Posterior cingulate gyrus (tissue), 11 donors: ENCODE measurements around the gene PRDM13.

Source experiments
- DNase-seq, 10 donors: peaks; one replicate each; pipeline versions ENCODE4 v3.0.0 to v3.0.0-alpha.2; 2020 to 2021; ENCODE audit warnings: mixed read lengths in 3 of 10
- intact Hi-C: fragments of 100-400 bp; cut with DNase I; formaldehyde crosslinking; loops from one replicate; pipeline ENCODE4 v1.15.1; 2023

PRDM13 gene

GRCh38 chr6:99602520-99603420 lies 3.9 kb upstream of the PRDM13 start:
- peak in 1 of 10 donors; percentile 82 for DNase-seq
- intact Hi-C loops = no loop called here

DNA sequence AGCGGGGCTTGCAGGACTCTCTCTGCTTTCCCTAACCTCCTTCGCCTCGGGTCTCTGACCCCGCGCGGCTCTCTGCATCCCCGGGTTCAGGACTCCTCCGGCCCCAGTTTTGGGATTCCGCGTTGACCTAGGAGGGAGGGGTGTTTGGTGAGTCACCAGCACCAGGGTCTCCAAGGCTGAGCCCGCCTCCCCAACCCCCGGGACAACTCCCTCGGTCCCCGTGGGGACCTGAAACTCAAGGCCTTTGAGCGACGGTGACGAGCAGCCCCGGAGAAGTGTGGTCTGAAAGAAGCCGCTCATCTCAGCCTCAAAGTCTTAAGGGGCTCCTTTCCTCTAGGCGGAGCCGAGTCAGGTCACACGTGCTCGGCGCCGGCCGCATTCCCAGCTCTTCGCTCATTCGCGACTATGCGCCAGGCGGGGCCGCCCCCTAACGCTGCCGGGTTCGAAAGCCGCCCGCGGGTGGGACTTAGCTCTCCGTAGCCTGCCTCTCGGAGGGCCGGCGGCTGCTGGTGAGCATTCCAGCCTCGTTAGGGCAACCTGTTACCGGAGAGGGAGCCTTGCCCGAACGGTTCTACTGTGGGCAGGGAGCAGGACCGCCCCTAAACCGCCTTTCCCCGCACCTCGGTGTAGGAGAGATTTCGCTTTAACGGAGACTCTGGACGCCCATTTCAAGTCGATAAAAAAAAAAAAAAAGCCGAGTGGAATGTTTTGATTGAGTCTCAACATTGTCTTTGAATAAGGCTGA lies 3.0 kb upstream of the PRDM13 start:
- intact Hi-C loops = no loop called here
- DNase-seq = peak in 2 of 10 donors; percentile 69 to 80

DNA sequence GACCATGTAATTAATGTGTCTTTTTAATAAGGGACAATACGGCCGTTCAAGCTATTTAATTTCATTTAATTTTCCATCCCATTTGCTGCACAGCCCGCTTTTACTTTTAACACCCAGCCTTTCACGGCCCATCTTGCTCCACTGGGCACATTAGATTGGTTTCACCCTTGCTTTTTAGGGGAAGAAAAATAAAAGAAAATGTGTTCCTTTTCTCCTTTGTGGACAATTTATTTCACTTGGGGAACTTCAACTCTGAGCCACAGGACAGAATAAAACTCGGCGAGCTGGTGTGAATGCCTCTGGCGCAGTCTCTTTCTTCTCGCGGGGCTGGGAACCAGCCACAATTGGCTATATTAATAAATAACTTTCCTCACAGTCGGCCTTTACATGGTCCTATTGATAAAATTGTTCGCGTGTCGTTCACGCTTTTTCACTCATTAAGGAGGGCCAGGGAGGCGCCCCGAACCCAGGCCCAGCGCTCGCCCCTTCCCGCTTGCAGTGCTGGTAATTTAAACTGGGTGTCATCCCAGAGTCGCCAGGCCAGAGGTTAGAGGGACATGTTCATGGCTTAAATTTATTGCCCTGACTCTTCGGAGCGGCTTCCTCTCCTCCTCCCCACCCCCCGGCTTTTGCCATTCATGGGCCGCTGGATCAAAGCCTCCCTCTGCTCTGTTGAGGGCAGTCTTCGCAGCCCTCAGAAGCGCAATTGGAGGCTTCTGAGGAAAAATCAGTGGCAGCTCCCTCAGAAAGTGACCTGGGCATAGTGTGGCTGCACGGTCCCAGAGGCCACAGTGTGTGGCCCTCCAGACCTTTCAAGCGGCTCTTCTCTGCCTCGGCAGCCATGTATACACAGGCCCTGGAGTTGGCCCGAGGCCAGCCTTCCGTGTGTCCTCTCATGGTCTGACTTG lies 2.2 kb upstream of the PRDM13 start:
- intact Hi-C loops = no loop called here
- peak in 1 of 10 donors; percentile 73 for DNase-seq

GRCh38 chr6:99605074-99605734 lies 1.4 kb upstream of the PRDM13 start:
- DNase-seq = peak in 1 of 10 donors; percentile 50
- intact Hi-C loops = no loop called here

GRCh38 chr6:99605911-99606655 lies 550 bp upstream of the PRDM13 start:
- intact Hi-C loops = no loop called here

GRCh38 chr6:99607416-99608036 lies 893 bp downstream of the PRDM13 start:
- intact Hi-C loops = no loop called here
- DNase-seq = peak in 1 of 10 donors; percentile 76

More at GRCh38 chr6:99605911-99606655, 550 bp upstream of the PRDM13 start:
- DNase-seq = peak in 1 of 10 donors; percentile 66

GRCh38 chr6:99608059-99608885 lies 1.6 kb downstream of the PRDM13 start:
- intact Hi-C loops = no loop called here
- DNase-seq = no peak

GRCh38 chr6:99608886-99609482 lies 2.4 kb downstream of the PRDM13 start:
- no peak for DNase-seq
- intact Hi-C loops = no loop called here

GRCh38 chr6:99609905-99610489 lies 3.4 kb downstream of the PRDM13 start:
- DNase-seq = no peak
- intact Hi-C loops = loop anchor here (10.0 kb wide), 1 partner anchor 855 kb away; the partner anchor contains the start of gene SIM1

- no peak for DNase-seq
- intact Hi-C loops = loop anchor here (10.0 kb wide), 1 partner anchor 854 kb away; the partner anchor contains the start of gene SIM1
Observed at GRCh38 chr6:99611148-99611547, 4.5 kb downstream of the PRDM13 start.

DNA sequence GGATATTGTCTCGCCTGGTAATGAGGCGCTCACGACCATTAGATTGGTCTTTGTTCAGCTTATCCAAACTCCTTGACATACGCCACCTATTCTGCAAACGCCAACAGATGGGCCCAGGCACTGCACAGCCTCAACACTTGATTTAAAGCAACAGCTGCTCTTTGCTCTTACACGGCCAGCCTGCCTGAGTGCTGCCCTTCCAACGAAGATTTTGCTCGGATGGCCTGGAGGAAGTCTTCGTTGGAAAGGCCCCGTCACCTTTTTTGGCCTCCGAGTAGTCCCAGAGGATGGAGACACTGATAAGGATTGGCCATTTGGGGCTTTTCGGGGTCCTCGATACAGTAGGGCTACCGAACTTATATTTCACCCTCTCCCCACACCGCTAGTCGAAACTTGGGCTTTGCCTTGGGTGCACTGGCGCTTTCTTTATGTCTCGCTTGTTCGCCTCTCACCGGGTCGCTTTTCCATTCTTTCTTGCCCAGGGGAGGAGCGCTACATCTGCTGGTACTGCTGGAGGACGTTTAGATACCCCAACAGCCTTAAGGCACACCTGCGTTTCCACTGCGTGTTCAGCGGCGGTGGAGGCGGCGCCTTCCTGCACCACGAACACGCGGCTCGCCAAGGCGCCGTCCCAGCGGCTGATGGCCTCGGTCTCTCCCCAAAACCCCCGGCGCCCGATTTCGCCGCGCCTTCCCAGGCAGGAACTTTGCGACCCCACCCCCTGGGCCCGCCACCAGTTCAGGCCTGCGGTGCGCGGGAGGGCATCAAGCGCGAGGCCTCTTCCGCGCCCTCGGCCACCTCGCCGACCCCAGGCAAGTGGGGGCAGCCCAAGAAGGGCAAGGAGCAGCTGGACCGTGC lies 6.1 kb downstream of the PRDM13 start:
- intact Hi-C loops = loop anchor here (10.0 kb wide), 1 partner anchor 852 kb away; the partner anchor contains the start of gene SIM1

GRCh38 chr6:99613409-99613704 lies 6.7 kb downstream of the PRDM13 start:
- intact Hi-C loops = loop anchor here (10.0 kb wide), 1 partner anchor 851 kb away; the partner anchor contains the start of gene SIM1
- DNase-seq = no peak

More for the DNA sequence above, 6.1 kb downstream of the PRDM13 start:
- peak in 1 of 10 donors; percentile 75 for DNase-seq

DNA sequence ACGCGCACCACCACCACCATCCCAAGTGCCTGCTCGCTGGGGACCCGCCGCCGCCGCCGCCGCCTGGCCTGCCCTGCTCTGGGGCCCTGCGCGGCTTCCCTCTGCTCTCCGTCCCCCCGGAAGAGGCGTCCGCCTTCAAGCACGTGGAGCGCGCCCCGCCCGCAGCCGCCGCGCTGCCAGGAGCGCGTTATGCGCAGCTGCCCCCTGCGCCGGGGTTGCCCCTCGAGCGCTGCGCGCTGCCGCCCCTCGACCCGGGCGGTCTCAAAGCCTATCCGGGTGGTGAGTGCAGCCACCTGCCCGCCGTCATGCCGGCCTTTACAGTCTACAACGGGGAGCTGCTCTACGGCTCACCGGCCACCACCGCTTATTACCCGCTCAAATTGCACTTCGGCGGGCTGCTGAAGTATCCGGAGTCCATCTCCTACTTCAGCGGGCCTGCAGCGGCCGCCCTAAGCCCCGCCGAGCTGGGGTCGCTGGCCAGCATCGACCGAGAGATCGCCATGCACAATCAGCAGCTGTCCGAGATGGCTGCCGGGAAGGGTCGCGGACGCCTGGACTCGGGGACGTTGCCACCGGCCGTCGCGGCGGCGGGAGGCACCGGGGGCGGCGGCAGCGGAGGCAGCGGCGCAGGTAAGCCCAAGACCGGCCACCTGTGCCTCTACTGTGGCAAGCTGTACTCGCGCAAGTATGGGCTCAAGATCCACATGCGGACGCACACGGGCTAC lies 7.2 kb downstream of the PRDM13 start:
- intact Hi-C loops = loop anchor here (10.0 kb wide), 1 partner anchor 851 kb away; the partner anchor contains the start of gene SIM1
- DNase-seq = peak in 1 of 10 donors; percentile 77

- DNase-seq = peak in 1 of 10 donors; percentile 77
- intact Hi-C loops = loop anchor here (10.0 kb wide), 1 partner anchor 850 kb away; the partner anchor contains the start of gene SIM1
Observed at GRCh38 chr6:99614430-99615186, 8.0 kb downstream of the PRDM13 start.
